C4-2B (cell line): ENCODE results near the gene MIB2.

Source experiments
- H3K27ac ChIP-seq: fragments of 450-650 bp; 2 replicates; pipeline ENCODE4 v1.5.1; 2017
- CTCF ChIP-seq: fragments of 450-650 bp; conservative IDR thresholded peaks from 2 replicates; pipeline ENCODE4 v1.5.1; 2017; ENCODE audit warnings: mild to moderate bottlenecking
- ZFX ChIP-seq: fragments of 450-650 bp; IDR thresholded peaks from 2 replicates; pipeline ENCODE4 v1.6.1; 2017

MIB2 gene

GRCh38 chr1:1664941-1665814 is 49.9 kb downstream of the MIB2 start:
- H3K27ac ChIP-seq = no peak overlapping the region

GRCh38 chr1:1665815-1666251 is 50.5 kb downstream of the MIB2 start:
- peak; percentile 77 for TF ChIP-seq CTCF
- no peak for TF ChIP-seq ZFX
- no peak overlapping the region for H3K27ac ChIP-seq

More at GRCh38 chr1:1664941-1665814, 49.9 kb downstream of the MIB2 start:
- TF ChIP-seq ZFX (no peak), CTCF (no peak)

- TF ChIP-seq ZFX = no peak
- no peak for TF ChIP-seq CTCF
Measured at GRCh38 chr1:1666526-1666925, 51.2 kb downstream of the MIB2 start.

GRCh38 chr1:1669468-1670440 is 54.5 kb downstream of the MIB2 start:
- no peak overlapping the region for H3K27ac ChIP-seq
- TF ChIP-seq ZFX (no peak), CTCF (no peak)

More at GRCh38 chr1:1666526-1666925, 51.2 kb downstream of the MIB2 start:
- H3K27ac ChIP-seq = no peak overlapping the region

GRCh38 chr1:1670866-1671265 is 55.6 kb downstream of the MIB2 start:
- TF ChIP-seq CTCF (no peak), ZFX (no peak)
- no peak overlapping the region for H3K27ac ChIP-seq

- TF ChIP-seq ZFX (no peak), CTCF (no peak)
- H3K27ac ChIP-seq = no peak overlapping the region
Measured at GRCh38 chr1:1671365-1672119, 56.2 kb downstream of the MIB2 start.
